Fibroblast of mammary gland (primary cell): ENCODE data around the gene PI3.

Experiments used
- DNase-seq: peaks from one replicate; pipeline ENCODE4 v3.0.0-alpha.2; 2010; ENCODE audit warnings: low read depth
- H3K4me3 ChIP-seq: 2 replicates; pipeline ENCODE4 v1.5.1; 2011; ENCODE audit warnings: low read depth, mild to moderate bottlenecking, low read length, moderate library complexity; ENCODE audit not compliant: control insufficient read depth
- CTCF ChIP-seq: conservative IDR thresholded peaks from 2 replicates; pipeline ENCODE4 v1.5.1; 2011; ENCODE audit warnings: low read depth, low read length, inconsistent platforms; ENCODE audit not compliant: control insufficient read depth, insufficient read depth

Gene PI3

GRCh38 chr20:45223136-45223535 lies 48.4 kb downstream of the PI3 start:
- TF ChIP-seq CTCF, result no peak

More at GRCh38 chr20:45223136-45223535, 48.4 kb downstream of the PI3 start:
- no peak for DNase-seq
- H3K4me3 ChIP-seq, result no peak overlapping the region
